A549 (cell line): Measurements from ENCODE around the gene IFI44L. TPM values are rescaled to one million over a fixed set of nuclear protein-coding genes. Genes with fewer than 3 reads are reported as not detected.

ENCODE experiments used
- ATAC-seq, 2 experiments: fragments of 200-7000 bp in 1 of 2; fragments of >200 bp in 1 of 2; cut with Nextera tagmentation in 1 of 2; cut with Tn5 transposase in 1 of 2; 3 replicates each; pipeline versions ENCODE4 v1.8.0 to v1.9.1; 2018 to 2020; ENCODE audit warnings: mild to moderate bottlenecking in 1 of 2, moderate library complexity in 1 of 2
- CTCF ChIA-PET: fragments of 300-600 bp; sonication (Branson Sonifier 250); formaldehyde crosslinking; extraction: SDS; loops from one replicate; lab custom pipeline; 2021; ENCODE audit warnings: antibody characterized with exemption, inconsistent platforms; lab: Yijun Ruan, JAX
- POLR2A ChIA-PET: fragments of 350-600 bp; formaldehyde crosslinking; extraction: SDS; loops from one replicate; lab custom pipeline; 2021; ENCODE audit warnings: antibody characterized with exemption, inconsistent platforms; lab: Yijun Ruan, JAX
- DNase-seq, 2 experiments: peaks; one replicate each; pipeline versions ENCODE4 v3.0.0 to v3.0.0-alpha.2; 2011 to 2016; ENCODE audit warnings: low read depth in 1 of 2, low spot score in 1 of 2
- FAIRE-seq: peaks from 2 replicates; lab custom pipeline; 2011; peaks lifted over from hg19 to GRCh38; lab: Jason Lieb, UNC
- H3K27ac ChIP-seq, 2 experiments: fragments of >200 bp; sonication (Bioruptor Twin); formaldehyde crosslinking; 3 replicates each; pipeline ENCODE4 v1.5.1; 2016 to 2017
- H3K4me1 ChIP-seq: fragments of >200 bp; sonication (Bioruptor Twin); formaldehyde crosslinking; 3 replicates; pipeline ENCODE4 v1.6.1; 2016
- H3K4me2 ChIP-seq: fragments of >200 bp; sonication (Bioruptor Twin); formaldehyde crosslinking; 3 replicates; pipeline ENCODE4 v1.6.1; 2016
- H3K4me3 ChIP-seq: fragments of >200 bp; sonication (Bioruptor Twin); formaldehyde crosslinking; 3 replicates; pipeline ENCODE4 v1.5.1; 2016
- H3K9me3 ChIP-seq: fragments of >200 bp; sonication (Bioruptor Twin); formaldehyde crosslinking; 3 replicates; pipeline ENCODE4 v1.6.1; 2016
- BHLHE40 ChIP-seq: IDR thresholded peaks from 2 replicates; pipeline ENCODE4 v1.6.1; 2012; ENCODE audit warnings: low read depth, low read length, inconsistent platforms
- CBX2 ChIP-seq: fragments of 200-600 bp; sonication (generic); IDR thresholded peaks from 2 replicates; pipeline ENCODE4 v1.6.1; 2016; ENCODE audit warnings: low read depth, mild to moderate bottlenecking, borderline replicate concordance
- CEBPB ChIP-seq, 2 experiments: fragments of >200 bp in 1 of 2; sonication (Bioruptor Twin) in 1 of 2; formaldehyde crosslinking in 1 of 2; IDR thresholded peaks; 2 replicates each; pipeline ENCODE4 v1.6.1; 2012 to 2016
- CHD4 ChIP-seq: fragments of 200-600 bp; sonication (generic); IDR thresholded peaks from 2 replicates; pipeline ENCODE4 v1.6.1; 2016; ENCODE audit warnings: antibody characterized with exemption, mild to moderate bottlenecking, borderline replicate concordance
- E2F6 ChIP-seq: IDR thresholded peaks from 2 replicates; pipeline ENCODE4 v1.6.1; 2012; ENCODE audit warnings: low read depth, borderline replicate concordance
- EHF ChIP-seq: fragments of 250-450 bp; sonication (Bioruptor Pico); IDR thresholded peaks from 2 replicates; pipeline ENCODE4 v1.5.0; 2020; ENCODE audit warnings: mild to moderate bottlenecking
- ESRRA ChIP-seq: fragments of 150-350 bp; IDR thresholded peaks from 2 replicates; pipeline ENCODE4 v1.6.1; 2014; ENCODE audit warnings: mild to moderate bottlenecking, low read length, borderline replicate concordance
- FOSL2 ChIP-seq, 2 experiments: fragments of 450-650 bp in 1 of 2; fragments of >200 bp in 1 of 2; sonication (Bioruptor Twin) in 1 of 2; formaldehyde crosslinking; IDR thresholded peaks; 2 replicates each; pipeline versions ENCODE4 v1.5.0 to v1.6.1; 2016 to 2020; ENCODE audit warnings: mild to moderate bottlenecking in 1 of 2, moderate library complexity in 1 of 2
- GATA3 ChIP-seq: IDR thresholded peaks from 2 replicates; pipeline ENCODE4 v1.6.1; 2012; ENCODE audit warnings: borderline replicate concordance
- HDAC2 ChIP-seq: fragments of 200-600 bp; sonication (generic); IDR thresholded peaks from 2 replicates; pipeline ENCODE4 v1.6.1; 2016
- HEYL ChIP-seq: fragments of 250-450 bp; sonication (Bioruptor Pico); IDR thresholded peaks from 2 replicates; pipeline ENCODE4 v1.8.0; 2021; ENCODE audit warnings: mild to moderate bottlenecking, moderate library complexity
- HMGXB4 ChIP-seq: fragments of 250-450 bp; sonication (Bioruptor Pico); IDR thresholded peaks from 2 replicates; pipeline ENCODE4 v1.5.0; 2021; ENCODE audit warnings: mild to moderate bottlenecking, moderate library complexity, borderline replicate concordance
- HOXA7 ChIP-seq: fragments of 250-450 bp; sonication (Bioruptor Pico); IDR thresholded peaks from 2 replicates; pipeline ENCODE4 v1.5.0; 2020; ENCODE audit warnings: mild to moderate bottlenecking, moderate library complexity
- JUN ChIP-seq, 2 experiments: fragments of >200 bp; sonication (Bioruptor Twin); formaldehyde crosslinking; IDR thresholded peaks; 2 replicates in 1 of 2; 3 replicates in 1 of 2; pipeline ENCODE4 v1.6.1; 2016 to 2017
- JUNB ChIP-seq: fragments of >200 bp; sonication (Bioruptor Twin); formaldehyde crosslinking; IDR thresholded peaks from 2 replicates; pipeline ENCODE4 v1.6.1; 2016
- KDM1A ChIP-seq: fragments of 200-600 bp; sonication (generic); IDR thresholded peaks from 2 replicates; pipeline ENCODE4 v1.6.1; 2016; ENCODE audit warnings: low read depth, mild to moderate bottlenecking
- KDM5A ChIP-seq: fragments of 200-600 bp; sonication (generic); IDR thresholded peaks from 2 replicates; pipeline ENCODE4 v1.6.1; 2016; ENCODE audit warnings: antibody characterized with exemption, mild to moderate bottlenecking
- MAFK ChIP-seq: fragments of 450-650 bp; IDR thresholded peaks from 2 replicates; pipeline ENCODE4 v1.6.1; 2014; ENCODE audit not compliant: partially characterized antibody
- MAX ChIP-seq: IDR thresholded peaks from 2 replicates; pipeline ENCODE4 v1.6.1; 2012
- NFE2L2 ChIP-seq: fragments of 150-350 bp; conservative IDR thresholded peaks from 2 replicates; pipeline ENCODE4 v1.6.1; 2014; ENCODE audit warnings: low read length
- NPAS2 ChIP-seq: fragments of 250-450 bp; sonication (Bioruptor Pico); IDR thresholded peaks from 2 replicates; pipeline ENCODE4 v1.8.0; 2022; ENCODE audit warnings: mild to moderate bottlenecking, moderate library complexity, borderline replicate concordance
- POLR2AphosphoS2 ChIP-seq: conservative IDR thresholded peaks from 2 replicates; pipeline ENCODE4 v1.6.1; 2012; ENCODE audit warnings: low read length, improper control_type of control experiment, inconsistent platforms
- RCOR1 ChIP-seq: fragments of 150-350 bp; IDR thresholded peaks from 2 replicates; pipeline ENCODE4 v1.6.1; 2014; ENCODE audit warnings: antibody characterized with exemption, low read length, low read depth
- RFX5 ChIP-seq: fragments of 450-650 bp; IDR thresholded peaks from 2 replicates; pipeline ENCODE4 v1.7.1; 2014; ENCODE audit warnings: antibody characterized with exemption, mild to moderate bottlenecking, moderate library complexity
- RNF2 ChIP-seq: fragments of 200-600 bp; sonication (generic); IDR thresholded peaks from 2 replicates; pipeline ENCODE4 v1.6.1; 2016; ENCODE audit warnings: low read depth, mild to moderate bottlenecking, antibody characterized with exemption, moderate library complexity, borderline replicate concordance
- SMC3 ChIP-seq: fragments of >200 bp; sonication (Bioruptor Twin); formaldehyde crosslinking; IDR thresholded peaks from 3 replicates; pipeline ENCODE4 v1.6.1; 2018; ENCODE audit warnings: inconsistent platforms
- TFCP2L1 ChIP-seq: fragments of 250-450 bp; sonication (Bioruptor Pico); IDR thresholded peaks from 2 replicates; pipeline ENCODE4 v1.5.0; 2021; ENCODE audit warnings: mild to moderate bottlenecking
- ZC3H11A ChIP-seq: fragments of 450-650 bp; IDR thresholded peaks from 2 replicates; pipeline ENCODE4 v1.6.1; 2014; ENCODE audit warnings: antibody characterized with exemption, mild to moderate bottlenecking
- ZFP36 ChIP-seq: fragments of 450-650 bp; IDR thresholded peaks from 2 replicates; pipeline ENCODE4 v1.6.1; 2014; ENCODE audit warnings: borderline replicate concordance; ENCODE audit not compliant: partially characterized antibody
- WGBS: methylation state at CpG from one replicate; pipeline ENCODE4 v1.1.6; 2017; ENCODE audit errors: missing lambda C conversion rate; 5-methylcytosine and 5-hydroxymethylcytosine counted together
- polyA plus RNA-seq, 4 experiments: library from polyadenylated mRNA; depleted of rRNA in 3 of 4; stranded (reverse); fragments of >200 nt; fragmentation: RNase III in 1 of 4; extraction: RNeasy Plus Mini Kit Qiagen cat#74134 plus additional on column Dnase treatment in 1 of 4; gene quantifications; 2 replicates in 3 of 4; 3 replicates in 1 of 4; pipeline ENCODE4 v1.2.3, GENCODE V29; 2011 to 2017
- TF ChIP-seq, protein P1 (sequence below): fragments of >200 bp; sonication (Bioruptor Twin); formaldehyde crosslinking; IDR thresholded peaks from 2 replicates; pipeline ENCODE4 v1.6.1; 2016

Gene IFI44L
- polyA plus RNA-seq, 2 of the 4 experiments (the other 2 are of a cell fraction), result 0.05 TPM; not detected in 1

GRCh38 chr1:78681265-78681664, 61.0 kb downstream of the IFI44L start:
- no peak for FAIRE-seq

DNA sequence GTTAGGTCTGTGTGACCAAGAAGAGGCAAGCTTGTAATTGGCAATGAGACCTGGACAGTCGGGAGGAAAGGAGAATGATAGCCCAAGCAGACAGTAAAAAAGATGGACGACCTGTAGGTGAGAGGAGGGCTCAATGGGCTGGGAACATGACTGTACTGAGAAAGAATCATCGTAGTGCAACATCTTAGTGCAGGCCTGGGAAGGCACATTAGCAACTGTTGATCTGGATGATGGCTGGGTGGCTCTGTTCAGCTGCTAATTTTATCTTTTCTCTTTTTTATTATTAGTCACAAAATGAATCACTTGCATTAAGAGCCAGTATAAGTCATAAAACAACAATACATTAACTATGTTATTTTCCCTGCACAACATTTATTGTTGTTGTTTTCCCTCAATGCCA, 62.2 kb downstream of the IFI44L start:
- peaks cover 5% of the 10 kb centered on the region; the same call in 1 of the 3 replicates for H3K4me1 ChIP-seq

More at GRCh38 chr1:78681265-78681664, 61.0 kb downstream of the IFI44L start:
- H3K9me3 ChIP-seq, result no peaks in the 10 kb centered on the region
- 41% methylated on average over 2 of the region's 2 CpGs for WGBS
- H3K4me3 ChIP-seq, result no peak overlapping the region
- no peaks in the 10 kb centered on the region for H3K4me1 ChIP-seq
- ChIA-PET CTCF (interaction anchor here (1.2 kb wide), 1 partner anchor 8 kb away, joined by 3 read pairs; no protein-coding TSS in a partner anchor), POLR2A (no interaction called here)
- DNase-seq, result no peak
- ATAC-seq, result no peak
- no peak overlapping the region for H3K4me2 ChIP-seq
- TF ChIP-seq ZC3H11A (no peak), BHLHE40 (no peak), EHF (no peak), NFE2L2 (no peak), ZFP36 (no peak), HMGXB4 (no peak), CEBPB (IDR thresholded peaks at IDR 0.05) (no peak), HOXA7 (CRISPR knock-in tag) (no peak), RFX5 (no peak), E2F6 (no peak), ESRRA (no peak), JUNB (no peak), MAX (no peak)
- TF ChIP-seq, all 56 proteins: peak for 0
- no peak overlapping the region for H3K27ac ChIP-seq

GRCh38 chr1:78683079-78683478, 62.8 kb downstream of the IFI44L start:
- no peak for FAIRE-seq
- POLR2A ChIA-PET, result no interaction called here
- Histone ChIP-seq H3K4me2 (no peak overlapping the region), H3K4me1 (peaks cover 6% of the 10 kb centered on the region; the same call in 1 of the 3 replicates), H3K9me3 (no peaks in the 10 kb centered on the region), H3K27ac (no peak overlapping the region), H3K4me3 (no peak overlapping the region)
- DNase-seq, result no peak
- WGBS, result 8% methylated on average over 2 of the region's 2 CpGs
- ATAC-seq, result no peak
- CTCF ChIA-PET, result interaction anchor here (1.9 kb wide), 1 partner anchor 66 kb away, joined by 4 read pairs; no protein-coding TSS in a partner anchor
- TF ChIP-seq KDM1A (no peak), RNF2 (no peak), EHF (no peak), POLR2AphosphoS2 (no peak), HMGXB4 (no peak), SMC3 (no peak), RFX5 (no peak), FOSL2 (IDR thresholded peaks at IDR 0.05) (no peak), FOSL2 (CRISPR knock-in tag; IDR thresholded peaks at IDR 0.05) (no peak), HOXA7 (CRISPR knock-in tag) (no peak), CEBPB (IDR thresholded peaks at IDR 0.05) (no peak), JUN (IDR thresholded peaks at IDR 0.05) (no peak), TFCP2L1 (CRISPR knock-in tag) (no peak), GATA3 (no peak), NFE2L2 (no peak), ZC3H11A (no peak)
- TF ChIP-seq, protein P1, sequence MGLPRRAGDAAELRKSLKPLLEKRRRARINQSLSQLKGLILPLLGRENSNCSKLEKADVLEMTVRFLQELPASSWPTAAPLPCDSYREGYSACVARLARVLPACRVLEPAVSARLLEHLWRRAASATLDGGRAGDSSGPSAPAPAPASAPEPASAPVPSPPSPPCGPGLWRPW, result no peak

More for the DNA sequence above, 62.2 kb downstream of the IFI44L start:
- no peak overlapping the region for H3K4me2 ChIP-seq
- ATAC-seq (no peak), DNase-seq (no peak), FAIRE-seq (no peak)
- ChIA-PET CTCF (interaction anchor here (1.2 to 1.9 kb wide), 2 partner anchors 9 to 65 kb away, joined by 3 to 4 read pairs; no protein-coding TSS in a partner anchor), POLR2A (no interaction called here)
- WGBS, result 25% methylated on average over 3 of the region's 3 CpGs
- no peak overlapping the region for H3K27ac ChIP-seq
- no peak for TF ChIP-seq CHD4
- TF ChIP-seq RCOR1, result no peak
- no peak for TF ChIP-seq NPAS2 (CRISPR knock-in tag)
- TF ChIP-seq MAFK, result no peak
- no peak for TF ChIP-seq EHF
- no peak for TF ChIP-seq ESRRA
- no peak for TF ChIP-seq ZFP36
- no peak for TF ChIP-seq CBX2
- TF ChIP-seq HDAC2, result no peak
- TF ChIP-seq KDM5A, result no peak
- no peak for TF ChIP-seq HEYL (CRISPR knock-in tag)
- TF ChIP-seq RNF2, result no peak
- TF ChIP-seq ZC3H11A, result no peak
- no peaks in the 10 kb centered on the region for H3K9me3 ChIP-seq
- no peak overlapping the region for H3K4me3 ChIP-seq
